Coronary artery (tissue), 2 donors: ENCODE data around the gene SGMS1.
"Not testable (repeated sequence)": the region's sequence is repeated elsewhere in the genome, so short reads cannot be mapped to it uniquely, and the experiment has no call there.

Experiments
- DNase-seq: peaks from one replicate; pipeline ENCODE4 v3.0.0-alpha.2; 2017; ENCODE audit warnings: low spot score
- H3K27ac ChIP-seq, 2 donors: fragments of 200-600 bp; sonication (generic); one replicate each; pipeline ENCODE4 v1.5.1; 2016 to 2019
- H3K4me3 ChIP-seq: fragments of 200-600 bp; sonication (generic); 2 replicates; pipeline ENCODE4 v1.5.1; 2016; ENCODE audit warnings: mild to moderate bottlenecking, moderate library complexity
- TF ChIP-seq, protein P1 (sequence below): fragments of 200-600 bp; sonication (generic); IDR thresholded peaks from one replicate; pipeline ENCODE4 v1.5.1; 2019; ENCODE audit warnings: antibody characterized with exemption

Gene SGMS1

DNA sequence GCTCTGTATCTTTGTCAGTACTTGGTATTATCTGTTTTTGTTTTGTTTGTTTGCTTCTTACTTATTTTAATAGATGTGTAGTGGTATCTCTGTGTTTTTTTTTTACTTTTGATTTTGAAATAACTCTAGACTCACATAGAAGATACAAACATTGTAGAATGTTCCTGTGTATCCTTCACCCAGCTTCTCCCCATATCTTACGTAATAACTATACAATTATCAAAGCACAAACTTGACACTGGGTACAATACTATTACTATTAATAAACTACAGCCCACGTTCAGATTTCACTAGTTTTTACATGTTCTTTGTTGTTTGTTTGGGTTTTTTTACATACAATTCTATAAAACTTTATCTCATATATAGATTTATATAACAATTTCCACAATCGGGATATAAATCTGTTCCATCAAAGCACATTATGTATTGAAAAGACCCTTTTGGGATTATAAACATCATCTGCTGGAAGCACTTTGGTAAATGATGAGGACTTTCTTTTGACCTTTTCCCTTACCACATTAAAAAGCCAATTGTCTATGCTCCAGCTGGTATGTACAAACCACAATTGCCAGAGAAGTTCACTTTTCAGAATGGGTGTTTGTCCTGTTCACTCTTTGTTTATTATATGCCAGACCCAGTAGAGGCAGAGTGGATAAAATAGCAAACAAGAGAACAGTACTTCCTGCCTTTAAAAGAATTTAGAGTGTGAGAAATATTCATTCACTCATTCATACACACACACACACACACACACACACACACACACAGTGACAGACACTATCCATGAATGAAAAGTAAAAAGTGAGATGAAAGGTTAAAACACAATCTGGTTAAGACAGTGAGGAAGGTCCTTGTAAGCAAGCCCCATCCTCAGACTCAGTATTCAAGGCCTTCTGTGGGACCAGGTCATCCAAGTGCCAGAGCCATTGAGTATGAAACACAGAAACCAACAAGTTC is 113.0 kb downstream of the SGMS1 start:
- no peak for DNase-seq

DNA sequence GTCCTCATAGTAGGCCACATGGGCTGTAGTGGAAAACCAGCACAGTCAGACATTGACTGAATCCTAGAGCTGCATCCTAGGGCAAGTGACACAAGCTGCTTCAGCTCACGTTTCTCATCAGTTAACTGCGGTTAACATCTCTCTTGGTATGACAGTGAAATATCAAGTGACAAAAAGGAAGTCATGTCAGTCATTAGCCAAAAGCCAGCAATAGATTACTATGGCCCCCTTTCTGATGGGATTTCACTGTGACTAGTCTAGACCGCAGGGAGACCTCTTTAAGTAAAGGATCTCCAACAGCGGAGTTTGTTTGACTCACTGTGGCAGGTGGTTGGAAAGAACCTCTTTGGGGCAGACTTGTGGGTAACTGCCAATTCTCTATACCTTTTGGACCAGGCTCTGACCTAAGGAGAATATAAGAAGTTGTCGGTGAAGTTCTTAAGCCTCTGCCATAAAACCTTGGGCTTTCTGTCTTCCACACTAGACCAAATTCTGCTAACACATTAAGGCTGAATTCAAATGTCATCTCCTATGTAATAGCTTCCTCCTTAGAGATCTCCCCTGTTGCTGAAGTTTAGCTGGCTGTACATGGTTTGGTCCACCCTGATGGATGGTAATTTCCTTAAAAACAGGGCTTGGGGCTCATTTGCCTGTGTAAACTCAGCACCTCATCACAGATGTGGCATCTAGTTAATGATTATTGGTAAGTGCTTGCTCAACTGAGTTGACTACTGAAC is 115.3 kb downstream of the SGMS1 start:
- H3K4me3 ChIP-seq = no peak overlapping the region
- TF ChIP-seq, protein P1, sequence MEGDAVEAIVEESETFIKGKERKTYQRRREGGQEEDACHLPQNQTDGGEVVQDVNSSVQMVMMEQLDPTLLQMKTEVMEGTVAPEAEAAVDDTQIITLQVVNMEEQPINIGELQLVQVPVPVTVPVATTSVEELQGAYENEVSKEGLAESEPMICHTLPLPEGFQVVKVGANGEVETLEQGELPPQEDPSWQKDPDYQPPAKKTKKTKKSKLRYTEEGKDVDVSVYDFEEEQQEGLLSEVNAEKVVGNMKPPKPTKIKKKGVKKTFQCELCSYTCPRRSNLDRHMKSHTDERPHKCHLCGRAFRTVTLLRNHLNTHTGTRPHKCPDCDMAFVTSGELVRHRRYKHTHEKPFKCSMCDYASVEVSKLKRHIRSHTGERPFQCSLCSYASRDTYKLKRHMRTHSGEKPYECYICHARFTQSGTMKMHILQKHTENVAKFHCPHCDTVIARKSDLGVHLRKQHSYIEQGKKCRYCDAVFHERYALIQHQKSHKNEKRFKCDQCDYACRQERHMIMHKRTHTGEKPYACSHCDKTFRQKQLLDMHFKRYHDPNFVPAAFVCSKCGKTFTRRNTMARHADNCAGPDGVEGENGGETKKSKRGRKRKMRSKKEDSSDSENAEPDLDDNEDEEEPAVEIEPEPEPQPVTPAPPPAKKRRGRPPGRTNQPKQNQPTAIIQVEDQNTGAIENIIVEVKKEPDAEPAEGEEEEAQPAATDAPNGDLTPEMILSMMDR = no peak
- DNase-seq = no peak
- H3K27ac ChIP-seq = no peak overlapping the region

More for the DNA sequence above, 113.0 kb downstream of the SGMS1 start:
- TF ChIP-seq, protein P1 = no peak
- Histone ChIP-seq H3K27ac (no peak overlapping the region), H3K4me3 (no peak overlapping the region)

DNA sequence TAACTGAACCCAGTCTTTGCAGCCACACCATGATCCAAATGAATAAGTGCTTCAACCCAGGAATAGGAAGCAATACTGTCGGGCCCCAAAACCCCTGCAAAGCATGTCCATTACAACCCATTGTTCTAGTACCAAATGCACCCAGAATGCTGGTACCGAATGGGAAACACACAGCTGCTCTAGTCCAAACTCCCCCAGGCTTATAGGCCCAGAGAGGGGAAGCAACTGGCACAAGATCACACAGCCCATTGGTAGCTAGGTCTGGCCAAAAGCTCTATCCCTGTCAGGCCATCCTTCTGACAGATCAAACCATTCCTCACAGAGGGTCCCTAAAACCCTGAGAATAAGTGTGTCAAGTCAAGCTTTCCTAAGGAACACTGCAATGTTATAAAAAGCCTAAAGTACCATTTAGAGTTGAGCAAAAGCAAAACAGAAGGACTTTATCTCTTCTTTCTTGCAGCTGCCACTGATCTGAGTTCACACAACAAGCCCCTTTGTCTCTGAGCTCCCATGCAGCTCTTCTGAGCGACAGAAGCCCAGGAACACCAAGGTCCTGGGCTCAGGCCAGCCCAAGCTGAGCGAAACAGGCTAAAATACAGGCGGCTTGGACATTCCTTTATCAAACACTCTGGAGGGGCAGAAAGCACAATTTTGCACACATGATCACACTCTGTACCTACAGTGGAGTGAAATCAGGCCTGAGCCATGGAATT is 116.7 kb downstream of the SGMS1 start:
- no peak overlapping the region for H3K4me3 ChIP-seq
- H3K27ac ChIP-seq = no peak overlapping the region

DNA sequence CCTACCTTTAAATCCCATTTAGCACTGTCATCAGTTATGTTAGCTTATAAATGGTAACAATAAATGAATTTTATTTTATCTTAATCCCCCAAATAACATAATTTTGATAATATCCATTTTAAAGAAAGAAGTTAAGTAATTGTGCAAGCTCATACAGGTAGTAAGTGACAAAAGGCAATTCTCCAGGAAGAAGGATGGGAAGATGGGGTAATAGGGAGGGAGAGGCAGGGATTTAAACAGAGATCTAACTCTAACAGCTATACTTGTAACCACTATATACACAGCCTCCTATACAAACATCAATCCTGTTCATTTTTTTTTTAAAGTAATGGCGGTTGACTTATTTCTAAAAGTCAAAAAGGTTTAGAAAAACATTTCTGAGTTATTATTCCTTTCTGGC is 119.4 kb downstream of the SGMS1 start:
- TF ChIP-seq, protein P1 = no peak
- Histone ChIP-seq H3K27ac (no peak overlapping the region), H3K4me3 (no peak overlapping the region)
- no peak for DNase-seq

More for the DNA sequence above, 116.7 kb downstream of the SGMS1 start:
- no peak for DNase-seq
- TF ChIP-seq, protein P1 = no peak

DNA sequence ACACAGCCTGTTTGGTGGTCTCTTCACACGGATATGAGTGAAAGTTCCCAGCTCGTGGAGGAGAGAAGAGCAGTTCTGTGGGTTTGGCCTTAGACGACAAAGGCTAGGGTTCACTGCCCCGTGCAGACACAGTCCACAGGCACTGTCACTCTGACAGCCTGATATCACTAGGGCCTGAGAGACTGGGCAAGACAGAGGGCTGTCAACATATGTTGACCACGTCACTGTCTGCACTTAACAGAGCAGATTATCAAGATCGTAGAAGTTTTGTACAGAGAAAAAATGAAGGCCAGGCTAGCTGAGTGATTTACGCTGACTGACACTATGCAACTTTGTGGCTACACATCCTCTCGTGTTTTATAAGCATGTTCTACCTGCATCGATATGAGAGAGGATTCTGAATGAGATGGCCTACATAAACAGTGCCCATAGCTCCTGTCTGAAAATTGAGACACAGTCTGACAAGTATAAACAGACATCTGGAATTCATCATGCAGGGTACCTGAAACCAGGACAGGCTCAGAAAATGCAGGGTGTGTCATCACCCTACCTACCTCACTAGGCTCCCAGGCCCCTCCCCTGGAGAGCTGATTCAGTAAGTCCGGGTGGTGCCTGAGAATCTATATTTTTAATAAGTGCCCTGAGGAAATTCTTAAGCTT is 120.0 kb downstream of the SGMS1 start:
- no peak overlapping the region for H3K27ac ChIP-seq
- TF ChIP-seq, protein P1 = no peak
- no peak for DNase-seq
- H3K4me3 ChIP-seq = no peak overlapping the region

DNA sequence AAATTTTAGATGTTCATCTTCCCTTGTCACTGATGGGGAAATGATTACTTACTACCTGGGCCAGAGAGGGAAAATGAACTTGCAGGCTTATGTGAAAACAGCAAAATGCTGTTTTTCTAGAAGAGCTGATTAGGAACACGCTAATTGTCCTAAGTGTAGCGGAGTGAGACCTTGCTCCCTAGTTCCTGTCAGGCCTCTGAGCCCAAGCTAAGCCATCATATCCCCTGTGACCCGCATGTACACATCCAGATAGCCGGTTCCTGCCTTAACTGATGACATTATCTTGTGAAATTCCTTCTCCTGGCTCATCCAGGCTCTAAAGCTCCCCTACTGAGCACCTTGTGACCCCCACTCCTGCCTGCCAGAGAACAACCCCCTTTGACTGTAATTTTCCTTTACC is 120.6 kb downstream of the SGMS1 start:
- H3K27ac ChIP-seq, DNase-seq, H3K4me3 ChIP-seq: not testable (repeated sequence)
